ENCODE measurements around the gene ARAP2.

ARAP2 gene

GRCh38 chr4:36218121-36218520, 26.2 kb downstream of the ARAP2 start:
- no peak for DNase-seq

DNA sequence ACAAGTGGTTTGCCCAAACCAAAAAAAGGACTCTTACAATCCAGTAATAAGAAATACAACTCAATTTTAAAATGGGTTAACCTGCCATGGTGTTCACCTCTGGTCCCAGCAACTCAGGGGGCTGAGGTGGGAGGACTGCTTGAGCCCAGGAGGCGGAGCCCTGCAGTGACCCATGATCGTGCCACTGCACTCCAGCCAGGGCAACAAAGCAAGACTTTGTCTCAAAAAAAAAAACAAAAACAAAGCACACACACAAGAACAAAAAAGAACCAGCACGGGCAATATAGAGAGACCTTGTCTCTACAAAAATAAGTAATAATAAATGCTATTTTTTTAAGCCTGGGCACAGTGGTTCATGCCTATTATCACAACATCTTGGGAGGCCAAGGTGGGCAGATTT, 28.7 kb downstream of the ARAP2 start:
- no peak for DNase-seq

GRCh38 chr4:36214735-36215485, 29.4 kb downstream of the ARAP2 start:
- DNase-seq, result no peak

GRCh38 chr4:36213977-36214376, 30.3 kb downstream of the ARAP2 start:
- no peak for DNase-seq

- DNase-seq, result no peak
Observed at GRCh38 chr4:36211084-36211483, 33.2 kb downstream of the ARAP2 start.

DNA sequence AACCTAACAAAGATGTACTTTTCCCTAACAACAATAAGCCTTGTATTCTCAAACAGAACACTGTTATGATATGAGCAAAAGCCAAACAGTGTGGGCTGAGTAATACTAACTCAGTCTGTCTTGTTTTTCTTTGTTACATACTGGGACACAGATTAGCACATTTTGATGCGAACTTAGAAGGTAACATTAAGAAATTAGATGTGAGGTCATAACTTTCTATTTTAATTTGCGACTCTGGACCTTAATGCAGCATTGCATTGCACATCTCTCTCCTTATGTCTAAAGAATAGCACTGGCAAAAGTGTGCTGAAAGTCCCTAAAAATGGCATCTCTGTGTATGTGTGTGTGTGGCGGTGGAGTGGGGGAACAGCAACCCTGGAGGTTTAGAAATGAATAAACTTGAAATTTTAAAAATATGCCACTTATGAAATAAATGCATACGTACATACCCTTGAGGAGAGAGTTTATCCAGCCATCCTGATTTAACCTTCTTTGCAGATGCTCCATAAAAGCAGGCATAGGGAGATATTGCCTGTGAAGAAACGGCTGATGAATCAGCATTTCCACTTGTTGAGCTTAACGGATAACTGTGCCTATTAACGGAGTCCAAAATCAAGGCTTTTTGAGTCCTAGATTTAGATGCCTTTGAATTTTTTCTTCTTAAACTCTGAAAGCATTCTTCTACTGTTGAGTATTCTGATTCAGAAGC, 34.2 kb downstream of the ARAP2 start:
- DNase-seq, result no peak

DNA sequence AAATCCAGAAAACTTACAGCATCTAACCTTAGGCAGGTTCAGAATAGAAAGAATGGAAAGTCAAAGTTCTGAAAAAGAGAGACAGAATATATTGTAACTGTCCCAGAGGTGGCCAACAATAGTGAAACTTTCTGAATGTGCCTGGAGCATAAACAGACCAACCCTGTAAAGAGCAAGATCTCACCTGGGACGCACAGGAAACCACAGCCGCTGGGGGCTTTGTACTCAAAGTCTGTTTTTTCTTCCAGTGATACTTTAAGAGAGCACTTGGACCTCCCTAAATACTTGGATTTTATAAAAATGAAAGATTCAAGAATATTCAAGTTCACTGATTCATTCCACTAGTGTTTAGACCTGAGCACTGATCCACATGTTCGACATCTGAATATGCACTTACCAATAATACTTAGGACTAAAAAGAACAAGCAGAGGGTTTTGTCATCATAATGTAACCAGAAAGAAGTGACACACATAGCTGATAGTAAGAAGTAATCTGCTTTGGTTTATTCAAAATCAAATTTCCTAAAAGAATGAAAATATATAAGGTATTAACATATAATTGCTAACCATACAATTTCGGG, 35.3 kb downstream of the ARAP2 start:
- no peak for DNase-seq

DNA sequence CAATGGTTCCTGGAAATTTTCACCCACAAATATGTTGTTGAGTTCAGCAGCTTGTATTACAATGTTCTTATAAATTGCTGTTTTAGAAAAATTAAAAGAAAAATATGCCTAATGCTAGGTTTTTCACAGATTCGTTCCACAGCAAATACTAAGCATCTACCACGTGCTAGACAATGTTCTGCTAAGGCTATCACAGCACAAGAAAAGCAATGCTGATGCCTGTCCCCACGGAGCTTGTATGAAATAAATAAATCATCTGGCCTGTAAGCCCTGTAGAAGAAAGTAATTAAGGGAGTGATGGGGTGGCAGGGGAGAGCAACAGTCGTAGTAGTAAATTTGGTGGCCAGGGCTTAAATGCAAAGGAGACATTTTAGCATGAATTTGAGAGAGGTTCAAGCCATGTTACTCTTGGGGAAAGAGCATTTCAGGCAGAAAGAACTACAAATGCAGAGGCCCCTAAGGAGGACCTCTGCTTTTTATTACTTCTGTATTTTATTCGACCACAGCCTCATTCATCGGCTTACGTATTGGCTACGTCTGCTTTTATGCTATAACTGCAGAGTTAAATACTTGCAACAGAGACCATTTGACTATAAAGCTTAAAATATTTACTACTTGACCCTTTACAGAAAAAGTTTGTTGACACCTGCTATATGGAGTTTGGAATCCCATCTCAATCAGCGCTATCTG, 36.3 kb downstream of the ARAP2 start:
- DNase-seq, result no peak

- no peak for DNase-seq
Observed at GRCh38 chr4:36207367-36207766, 36.9 kb downstream of the ARAP2 start.

GRCh38 chr4:36206603-36207311, 37.6 kb downstream of the ARAP2 start:
- DNase-seq, result no peak

DNA sequence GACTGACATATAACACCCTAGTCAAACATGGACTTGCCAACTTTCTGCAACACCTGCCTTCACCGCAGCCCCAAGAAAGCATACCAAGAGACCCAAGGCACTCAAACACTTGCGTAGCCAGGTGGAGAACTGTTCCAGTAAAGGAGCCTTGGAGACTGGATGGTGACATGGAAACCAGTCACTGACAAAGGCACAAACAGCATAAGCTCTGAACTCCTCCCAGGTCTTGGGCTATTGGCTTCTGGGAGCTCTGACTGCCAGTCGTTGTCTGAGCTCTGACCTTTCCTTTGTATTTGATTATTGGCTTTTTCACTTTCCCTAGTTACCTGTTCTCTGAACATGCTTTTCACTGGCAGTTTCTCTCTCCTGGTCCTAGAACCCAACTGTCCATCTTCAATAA, 38.3 kb downstream of the ARAP2 start:
- no peak for DNase-seq

GRCh38 chr4:36198861-36199260, 45.5 kb downstream of the ARAP2 start:
- no peak for DNase-seq

- no peak for DNase-seq
Observed at GRCh38 chr4:36198068-36198808, 46.1 kb downstream of the ARAP2 start.

DNA sequence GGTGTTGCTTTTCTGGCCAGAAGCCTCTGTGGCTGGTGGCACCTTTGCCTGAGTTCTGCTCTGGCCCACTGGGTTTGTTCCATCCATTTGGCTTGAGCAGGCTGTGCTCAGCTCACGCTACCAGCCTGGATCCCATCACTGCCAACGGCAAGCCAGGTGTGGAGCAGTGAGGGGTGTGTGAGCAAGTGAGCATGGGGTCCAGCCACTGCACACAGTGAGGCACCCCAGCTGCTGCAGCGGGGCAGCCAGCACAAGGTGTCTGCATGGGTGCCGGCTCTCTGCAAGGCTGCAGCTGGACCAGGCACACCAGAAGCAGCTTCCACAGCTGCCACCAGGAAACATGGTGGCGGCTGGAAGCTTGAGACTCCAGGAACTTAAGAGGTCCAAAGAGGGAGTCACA, 46.8 kb downstream of the ARAP2 start:
- no peak for DNase-seq

GRCh38 chr4:36196145-36196913, 48.0 kb downstream of the ARAP2 start:
- no peak for DNase-seq

DNA sequence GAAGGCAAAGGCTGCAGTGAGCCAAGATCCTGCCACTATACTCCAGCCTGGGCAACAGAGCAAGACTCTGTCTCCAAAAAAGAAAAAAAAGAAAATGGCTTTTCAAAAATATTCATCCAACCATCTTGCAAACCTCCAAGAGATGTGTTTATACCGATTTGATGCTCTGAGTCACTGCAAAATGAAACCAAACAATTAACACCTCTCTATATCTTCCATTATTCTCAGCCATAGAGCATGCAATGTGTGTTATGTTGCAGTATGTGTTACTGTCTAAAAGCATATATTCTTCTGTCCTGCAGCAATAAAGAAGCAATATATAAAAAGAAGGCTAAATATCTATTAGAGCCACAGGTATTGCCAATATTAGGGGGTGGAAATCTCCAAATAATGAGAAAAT, 51.4 kb downstream of the ARAP2 start:
- DNase-seq, result no peak

DNA sequence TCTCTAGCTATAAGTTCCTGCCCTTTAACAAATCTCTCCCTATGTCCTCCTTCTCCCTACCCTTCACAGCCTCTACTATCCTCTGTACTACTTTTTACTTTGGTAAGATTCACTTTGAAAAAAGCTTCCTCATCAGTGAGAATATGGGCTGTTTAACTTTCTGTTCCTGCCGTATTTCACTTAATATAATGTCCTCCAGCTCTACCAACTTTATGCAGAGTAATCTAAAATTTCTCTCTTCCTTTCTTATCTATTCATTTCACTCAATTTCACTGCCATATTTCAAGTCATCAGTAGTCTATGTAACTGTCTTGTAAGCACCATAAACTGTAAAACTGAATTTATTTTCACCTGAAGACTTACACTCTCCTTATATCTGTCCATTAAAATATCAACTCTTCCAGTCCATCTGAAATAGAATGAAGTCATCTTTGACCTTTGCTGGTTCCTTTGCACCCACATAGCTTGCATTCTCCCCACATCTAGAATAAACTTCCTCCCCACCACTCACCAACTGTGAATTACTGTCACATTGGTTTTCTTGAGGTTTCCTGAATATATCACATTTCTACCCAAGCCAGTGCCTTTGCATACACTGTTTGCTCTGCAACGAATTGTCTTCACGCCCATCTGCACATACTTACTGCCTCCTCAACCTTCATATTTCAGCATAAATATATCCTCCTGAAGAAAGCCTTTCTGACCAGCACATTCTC, 54.6 kb downstream of the ARAP2 start:
- no peak for DNase-seq

GRCh38 chr4:36187723-36188333, 56.5 kb downstream of the ARAP2 start:
- DNase-seq, result no peak

DNA sequence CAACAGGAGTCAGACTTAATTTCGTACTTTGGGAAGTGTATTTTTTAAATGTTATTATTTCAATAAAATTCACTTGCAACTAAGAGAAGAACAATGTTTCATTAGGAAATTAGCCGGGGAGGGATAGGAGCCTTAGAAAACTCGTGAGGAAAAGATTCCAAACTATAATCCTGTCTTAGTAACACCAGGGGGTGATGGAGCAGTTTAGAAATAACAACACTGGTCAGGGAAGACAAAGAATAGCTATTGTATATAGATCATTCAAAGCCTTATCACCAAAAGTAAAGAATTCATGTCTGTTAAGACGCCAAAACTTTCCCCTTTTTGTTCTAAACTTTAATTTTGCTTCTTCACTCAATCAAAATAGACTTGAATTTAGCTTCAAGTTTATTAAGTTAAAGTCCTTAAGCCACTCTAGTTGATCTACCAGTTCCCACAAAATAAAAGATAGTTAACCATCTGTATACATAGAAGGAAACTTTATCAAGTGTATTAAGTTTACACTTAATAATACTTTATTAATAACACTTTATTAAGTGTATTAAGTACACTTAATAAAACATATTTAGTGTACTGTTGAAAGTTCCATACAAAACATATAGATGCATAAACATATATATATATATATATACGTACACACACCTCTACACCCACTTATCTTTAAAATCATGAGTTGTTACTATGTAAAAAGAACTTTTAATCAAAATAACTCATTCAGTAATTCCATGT, 60.5 kb downstream of the ARAP2 start:
- DNase-seq, result no peak

- no peak for DNase-seq
Observed at GRCh38 chr4:36183232-36183631, 61.1 kb downstream of the ARAP2 start.
